K562 (cell line): Measurements from ENCODE around the gene LOXHD1. TPM values are rescaled to one million over a fixed set of nuclear protein-coding genes. Genes with fewer than 3 reads are reported as not detected.

Experiments
- ATAC-seq: fragments of 200-7000 bp; cut with Tn5 transposase; 3 replicates; pipeline ENCODE4 v1.9.1; 2020; ENCODE audit warnings: moderate library complexity
- BruUV-seq: library from RNA; stranded (reverse); fragments of 400-500 nt; replicated peaks from 2 replicates; lab custom pipeline; 2021; lab: Mats Ljungman, UMichigan
- CTCF ChIA-PET: fragments of 300-600 bp; formaldehyde crosslinking; extraction: SDS; loops from one replicate; lab custom pipeline; 2021; ENCODE audit warnings: low intra/inter-chr PET ratio; lab: Yijun Ruan, JAX
- POLR2A ChIA-PET: fragments of 300-600, 350-650 bp; sonication (Branson Sonifier 250); formaldehyde crosslinking; extraction: SDS; loops from one replicate; lab custom pipeline; 2021; ENCODE audit warnings: antibody characterized with exemption, inconsistent platforms; lab: Yijun Ruan, JAX
- DNase-seq, 4 experiments: peaks; one replicate each; pipeline versions ENCODE4 v3.0.0 to v3.0.0-alpha.2; 2011 to 2018; ENCODE audit warnings: low spot score in 3 of 4, mixed read lengths in 3 of 4; ENCODE audit errors: extremely low read depth in 1 of 4
- FAIRE-seq: peaks from 2 replicates; lab custom pipeline; 2011; peaks lifted over from hg19 to GRCh38; lab: Jason Lieb, UNC
- H2AFZ ChIP-seq: 2 replicates; pipeline ENCODE4 v1.6.0; 2011; ENCODE audit warnings: low read depth, low read length, control low read depth, inconsistent platforms
- H3K27ac ChIP-seq: fragments of 200-600 bp; 3 replicates; pipeline ENCODE4 v1.8.0; 2011; ENCODE audit warnings: low read depth, mild to moderate bottlenecking, control low read depth, inconsistent platforms, low read length, moderate library complexity, mixed read lengths; ENCODE audit errors: extremely low read depth
- H3K27me3 ChIP-seq, 2 experiments: fragments of 300-600 bp in 1 of 2; 2 replicates in 1 of 2; 3 replicates in 1 of 2; pipeline versions ENCODE4 v1.6.0 to v1.8.0; 2011; ENCODE audit warnings: inconsistent platforms in 2 of 2, low read length in 2 of 2, mild to moderate bottlenecking in 1 of 2, mixed read lengths in 1 of 2, moderate library complexity in 1 of 2; ENCODE audit not compliant: control insufficient read depth in 2 of 2, insufficient read depth in 2 of 2
- H3K36me3 ChIP-seq: fragments of 300-600 bp; 3 replicates; pipeline ENCODE4 v1.8.0; 2011; ENCODE audit warnings: mild to moderate bottlenecking, low read length, inconsistent platforms; ENCODE audit not compliant: control insufficient read depth, insufficient read depth
- H3K4me1 ChIP-seq, 2 experiments: fragments of 200-600 bp in 1 of 2; replicated peaks in 1 of 2; 2 replicates in 1 of 2; 3 replicates in 1 of 2; pipeline versions ENCODE4 v1.5.1 to v1.8.0; 2011; ENCODE audit warnings: inconsistent platforms in 2 of 2, low read length in 2 of 2, mild to moderate bottlenecking in 1 of 2, mixed read lengths in 1 of 2, moderate library complexity in 1 of 2; ENCODE audit not compliant: control insufficient read depth in 2 of 2, insufficient read depth in 2 of 2
- H3K4me2 ChIP-seq: 2 replicates; pipeline ENCODE4 v1.6.1; 2011; ENCODE audit warnings: low read length, control low read depth, inconsistent platforms, mixed read lengths; ENCODE audit not compliant: insufficient read depth
- H3K4me3 ChIP-seq: fragments of 200-600 bp; sonication (generic), shearing (Covaris generic); 2 replicates; pipeline ENCODE4 v1.5.1; 2016; ENCODE audit warnings: control low read depth, inconsistent platforms
- H3K79me2 ChIP-seq: fragments of 200-600 bp; 3 replicates; pipeline ENCODE4 v1.8.0; 2011; ENCODE audit warnings: low read length, inconsistent platforms; ENCODE audit not compliant: control insufficient read depth, insufficient read depth
- H3K9ac ChIP-seq, 2 experiments: 2 replicates each; pipeline versions ENCODE4 v1.6.0 to v1.6.1; 2011; ENCODE audit warnings: low read depth in 2 of 2, low read length in 2 of 2, control low read depth in 1 of 2, inconsistent platforms in 1 of 2, mild to moderate bottlenecking in 1 of 2, mixed read lengths in 1 of 2; ENCODE audit not compliant: insufficient read depth in 1 of 2
- H3K9me1 ChIP-seq: one replicate; pipeline ENCODE4 v1.6.0; 2011; ENCODE audit warnings: inconsistent platforms, mild to moderate bottlenecking, low read length, moderate library complexity; ENCODE audit not compliant: control insufficient read depth, insufficient read depth
- H3K9me3 ChIP-seq: replicated peaks from 2 replicates; pipeline ENCODE4 v1.5.1; 2011; ENCODE audit warnings: low read depth, low read length, inconsistent platforms; ENCODE audit not compliant: control insufficient read depth, insufficient read depth
- H4K20me1 ChIP-seq: replicated peaks from 2 replicates; pipeline ENCODE4 v1.6.1; 2011; ENCODE audit warnings: low read length, inconsistent platforms, mixed read lengths; ENCODE audit not compliant: control insufficient read depth, insufficient read depth
- DPF2 ChIP-seq: fragments of 450-650 bp; IDR thresholded peaks from 2 replicates; pipeline ENCODE4 v1.6.1; 2016
- ETS2 ChIP-seq: IDR thresholded peaks from 2 replicates; pipeline ENCODE4 v1.6.1; 2016; ENCODE audit warnings: borderline replicate concordance, missing genetic modification characterization, mild to moderate bottlenecking, moderate library complexity, missing compliant biosample characterization; ENCODE audit not compliant: poor library complexity, severe bottlenecking
- HMG20B ChIP-seq: fragments of 250-450 bp; sonication (Bioruptor Pico); IDR thresholded peaks from 2 replicates; pipeline ENCODE4 v1.5.0; 2021; ENCODE audit warnings: mild to moderate bottlenecking
- MIER1 ChIP-seq: fragments of 450-650 bp; IDR thresholded peaks from 2 replicates; pipeline ENCODE4 v1.6.1; 2016; ENCODE audit warnings: antibody characterized with exemption, mild to moderate bottlenecking, low read depth
- RFX7 ChIP-seq: fragments of 250-450 bp; sonication (Bioruptor Pico); IDR thresholded peaks from 2 replicates; pipeline ENCODE4 v1.5.1; 2021; ENCODE audit warnings: mild to moderate bottlenecking
- YBX1 ChIP-seq: fragments of 450-650 bp; IDR thresholded peaks from 2 replicates; pipeline ENCODE4 v1.7.1; 2016; ENCODE audit warnings: mild to moderate bottlenecking
- ZBTB1 ChIP-seq: sonication (generic); formaldehyde crosslinking; IDR thresholded peaks from 2 replicates; pipeline ENCODE4 v1.8.1; 2023; ENCODE audit warnings: missing genetic modification reagents, low read depth, mild to moderate bottlenecking, borderline replicate concordance
- ZNF124 ChIP-seq: sonication (generic); formaldehyde crosslinking; IDR thresholded peaks from 2 replicates; pipeline ENCODE4 v1.8.1; 2022; ENCODE audit warnings: missing genetic modification reagents
- ZNF253 ChIP-seq: fragments of 250-450 bp; sonication (Bioruptor Pico); conservative IDR thresholded peaks from 2 replicates; pipeline ENCODE4 v1.6.1; 2021; ENCODE audit warnings: mild to moderate bottlenecking
- ZNF830 ChIP-seq: fragments of 250-450 bp; sonication (Bioruptor Pico); IDR thresholded peaks from 2 replicates; pipeline ENCODE4 v1.5.0; 2021; ENCODE audit warnings: mild to moderate bottlenecking
- ZZZ3 ChIP-seq: fragments of 450-650 bp; IDR thresholded peaks from 2 replicates; pipeline ENCODE4 v1.6.1; 2016; ENCODE audit warnings: antibody characterized with exemption, mild to moderate bottlenecking, moderate library complexity
- WGBS: fragments of 100-300 bp; shearing (Covaris generic); methylation state at CpG from one replicate; pipeline ENCODE4 v1.1.6; 2016; ENCODE audit warnings: low coverage, mixed read lengths; ENCODE audit not compliant: insufficient coverage; ENCODE audit errors: missing lambda C conversion rate; 5-methylcytosine and 5-hydroxymethylcytosine counted together
- in situ Hi-C: fragments of 300-500 bp; cut with MboI; formaldehyde crosslinking; loops from 4 replicates; pipeline ENCODE4 v1.15.0; 2018; ENCODE audit warnings: inconsistent platforms, mixed read lengths
- intact Hi-C: fragments of 100-400 bp; cut with micrococcal nuclease; formaldehyde crosslinking; loops from 2 replicates; pipeline ENCODE4 v1.14.2; 2022
- polyA plus RNA-seq, 8 experiments: library from polyadenylated mRNA; depleted of rRNA in 4 of 8; stranded (reverse) in 5 of 8; unstranded in 3 of 8; fragments of >200 nt; fragmentation: Nextera tagmentation in 2 of 8; fragmentation: Illumina TruSeq in 1 of 8; extraction: Ambion mirVana in 2 of 8; extraction: Trizol in 1 of 8; gene quantifications; 2 replicates each; pipeline versions ENCODE4 v1.2.1 to v1.2.3, GENCODE V29; 2011 to 2014; ENCODE audit warnings: inconsistent platforms in 1 of 8, missing spikeins in 1 of 8
- total RNA-seq, 7 experiments: library from RNA; depleted of rRNA in 6 of 7; stranded (reverse); fragments of >200 nt in 6 of 7; fragmentation: Illumina TruSeq in 2 of 7; extraction: Trizol in 2 of 7; gene quantifications; 2 replicates each; pipeline versions ENCODE4 v1.2.1 to v1.2.3, GENCODE V29; 2011 to 2021; ENCODE audit warnings: low replicate concordance in 1 of 7
- TF ChIP-seq, protein P1 (sequence below): IDR thresholded peaks from 2 replicates; pipeline ENCODE4 v1.6.1; 2011; ENCODE audit not compliant: insufficient read length; ENCODE audit errors: extremely low read depth
- TF ChIP-seq, protein P2 (sequence below), 2 experiments: IDR thresholded peaks in 1 of 2; conservative IDR thresholded peaks in 1 of 2; 2 replicates each; pipeline ENCODE4 v1.6.1; 2016; ENCODE audit warnings: low read depth in 2 of 2, mild to moderate bottlenecking in 1 of 2, missing compliant biosample characterization in 1 of 2, missing genetic modification characterization in 1 of 2, moderate library complexity in 1 of 2
- TF ChIP-seq, protein P3 (sequence below), 3 experiments: IDR thresholded peaks in 2 of 3; conservative IDR thresholded peaks in 1 of 3; 2 replicates each; pipeline ENCODE4 v1.5.1; 2011 to 2012; ENCODE audit warnings: low read length in 3 of 3, mild to moderate bottlenecking in 3 of 3, control low read depth in 2 of 3, improper control_type of control experiment in 1 of 3, inconsistent platforms in 1 of 3, low read depth in 1 of 3, mixed read lengths in 1 of 3, moderate library complexity in 1 of 3; ENCODE audit not compliant: insufficient read depth in 2 of 3

LOXHD1 gene
- total and polyA plus RNA-seq, 9 of the 15 experiments (the other 6 are each of a cell fraction or from before 2014, with no cell fraction given), result not detected

DNA sequence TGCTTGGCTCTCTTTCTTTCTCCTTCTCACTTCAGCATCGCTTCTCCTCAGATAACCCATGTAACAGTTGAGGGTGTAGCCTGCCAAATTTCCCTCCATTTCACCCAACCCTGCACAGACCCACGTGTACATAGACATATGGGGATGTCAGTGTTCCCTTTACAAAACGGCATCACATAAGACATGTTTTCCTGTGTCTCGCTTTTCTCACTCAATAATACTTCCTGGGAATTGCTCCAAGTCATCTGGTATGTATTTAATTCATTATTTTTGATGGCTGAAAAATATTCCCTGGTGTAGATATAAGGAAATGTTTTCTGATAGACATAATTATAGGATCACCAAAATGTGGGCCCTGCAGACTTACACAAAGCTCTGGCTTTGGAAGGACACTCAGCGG lies 176.8 kb downstream of the LOXHD1 start:
- ATAC-seq (no peak), FAIRE-seq (no peak), DNase-seq (no peak)
- Histone ChIP-seq H3K9ac (no peak overlapping the region), H3K79me2 (no peaks in the 10 kb centered on the region), H3K9me3 (no peaks in the 10 kb centered on the region), H3K9me1 (no peaks in the 10 kb centered on the region), H3K4me1 (no peaks in the 10 kb centered on the region), H3K36me3 (no peaks in the 10 kb centered on the region), H3K4me3 (no peak overlapping the region), H3K4me2 (no peak overlapping the region), H2AFZ (no peak overlapping the region), H4K20me1 (no peaks in the 10 kb centered on the region; the same call in 1 of the 2 replicates), H3K27ac (no peak overlapping the region), H3K27me3 (peaks cover 0 to 9% of the 10 kb centered on the region in 2 experiments; a peak in 2 of 5 replicates)
- in situ Hi-C loops (loop anchor here (10.0 to 25.0 kb wide), 2 partner anchors 193 to 335 kb away; no protein-coding TSS in a partner anchor), intact Hi-C loops (loop anchor here (5.0 kb wide), 2 partner anchors 88 to 333 kb away; no protein-coding TSS in a partner anchor)
- WGBS, result 2% methylated on average over 5 of the region's 5 CpGs
- ChIA-PET POLR2A (no interaction called here), CTCF (interaction anchor here (2.5 kb wide), 1 partner anchor 199 kb away, joined by 9 read pairs; no protein-coding TSS in a partner anchor)
- BruUV-seq, result no TSS peak
- TF ChIP-seq, protein P1, sequence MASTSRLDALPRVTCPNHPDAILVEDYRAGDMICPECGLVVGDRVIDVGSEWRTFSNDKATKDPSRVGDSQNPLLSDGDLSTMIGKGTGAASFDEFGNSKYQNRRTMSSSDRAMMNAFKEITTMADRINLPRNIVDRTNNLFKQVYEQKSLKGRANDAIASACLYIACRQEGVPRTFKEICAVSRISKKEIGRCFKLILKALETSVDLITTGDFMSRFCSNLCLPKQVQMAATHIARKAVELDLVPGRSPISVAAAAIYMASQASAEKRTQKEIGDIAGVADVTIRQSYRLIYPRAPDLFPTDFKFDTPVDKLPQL, result no peak
- TF ChIP-seq MIER1 (no peak), ZNF830 (no peak), RFX7 (CRISPR knock-in tag) (no peak), ETS2 (no peak), ZNF253 (no peak), ZBTB1 (CRISPR knock-in tag) (no peak), ZZZ3 (no peak), HMG20B (CRISPR knock-in tag) (no peak), ZNF124 (no peak), DPF2 (no peak), YBX1 (no peak)
- TF ChIP-seq, protein P2, sequence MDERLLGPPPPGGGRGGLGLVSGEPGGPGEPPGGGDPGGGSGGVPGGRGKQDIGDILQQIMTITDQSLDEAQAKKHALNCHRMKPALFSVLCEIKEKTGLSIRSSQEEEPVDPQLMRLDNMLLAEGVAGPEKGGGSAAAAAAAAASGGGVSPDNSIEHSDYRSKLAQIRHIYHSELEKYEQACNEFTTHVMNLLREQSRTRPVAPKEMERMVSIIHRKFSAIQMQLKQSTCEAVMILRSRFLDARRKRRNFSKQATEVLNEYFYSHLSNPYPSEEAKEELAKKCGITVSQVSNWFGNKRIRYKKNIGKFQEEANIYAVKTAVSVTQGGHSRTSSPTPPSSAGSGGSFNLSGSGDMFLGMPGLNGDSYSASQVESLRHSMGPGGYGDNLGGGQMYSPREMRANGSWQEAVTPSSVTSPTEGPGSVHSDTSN (CRISPR knock-in tag; IDR thresholded peaks at IDR 0.05; ENCODE audit: low read depth), result no peak
- TF ChIP-seq, protein P2 (tag; conservative IDR thresholded peaks at IDR 0.05; ENCODE audit: low read depth), result no peak
- TF ChIP-seq, protein P3, sequence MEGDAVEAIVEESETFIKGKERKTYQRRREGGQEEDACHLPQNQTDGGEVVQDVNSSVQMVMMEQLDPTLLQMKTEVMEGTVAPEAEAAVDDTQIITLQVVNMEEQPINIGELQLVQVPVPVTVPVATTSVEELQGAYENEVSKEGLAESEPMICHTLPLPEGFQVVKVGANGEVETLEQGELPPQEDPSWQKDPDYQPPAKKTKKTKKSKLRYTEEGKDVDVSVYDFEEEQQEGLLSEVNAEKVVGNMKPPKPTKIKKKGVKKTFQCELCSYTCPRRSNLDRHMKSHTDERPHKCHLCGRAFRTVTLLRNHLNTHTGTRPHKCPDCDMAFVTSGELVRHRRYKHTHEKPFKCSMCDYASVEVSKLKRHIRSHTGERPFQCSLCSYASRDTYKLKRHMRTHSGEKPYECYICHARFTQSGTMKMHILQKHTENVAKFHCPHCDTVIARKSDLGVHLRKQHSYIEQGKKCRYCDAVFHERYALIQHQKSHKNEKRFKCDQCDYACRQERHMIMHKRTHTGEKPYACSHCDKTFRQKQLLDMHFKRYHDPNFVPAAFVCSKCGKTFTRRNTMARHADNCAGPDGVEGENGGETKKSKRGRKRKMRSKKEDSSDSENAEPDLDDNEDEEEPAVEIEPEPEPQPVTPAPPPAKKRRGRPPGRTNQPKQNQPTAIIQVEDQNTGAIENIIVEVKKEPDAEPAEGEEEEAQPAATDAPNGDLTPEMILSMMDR (IDR thresholded peaks at IDR 0.05 in 2 of 3, conservative IDR thresholded peaks at IDR 0.05 in 1 of 3; ENCODE audit: insufficient read depth in 2 of 3, low read depth in 1 of 3, low read length in 3 of 3), result no peak
